SK-N-SH treated with all-trans-retinoic acid at 6 μM for 48 hours (cell line): Measurements from ENCODE around the gene PITPNC1.
"Not testable (repeated sequence)": the region's sequence is repeated elsewhere in the genome, so short reads cannot be mapped to it uniquely, and the experiment has no call there.

Source experiments
- CSRNP3 ChIP-seq: fragments of 250-450 bp; sonication (Bioruptor Pico); IDR thresholded peaks from 2 replicates; pipeline ENCODE4 v1.5.1; 2021; ENCODE audit warnings: mild to moderate bottlenecking, moderate library complexity
- ZNF70 ChIP-seq: fragments of 450-650 bp; formaldehyde crosslinking; IDR thresholded peaks from 2 replicates; pipeline ENCODE4 v1.5.0; 2020; ENCODE audit warnings: mild to moderate bottlenecking, moderate library complexity

GRCh38 chr17:67630836-67631235 is 253.8 kb downstream of the PITPNC1 start:
- not testable (repeated sequence) for TF ChIP-seq CSRNP3, ZNF70 (CRISPR knock-in tag)
